ENCODE results near the gene CLDN6. TPM values are rescaled to one million over a fixed set of nuclear protein-coding genes. Genes with fewer than 3 reads are reported as not detected.

CLDN6 gene
- total RNA-seq, 1 experiment from 2014 or later, result 0.49 TPM

- Histone ChIP-seq H3K9me3 (ENCODE audit: control insufficient read depth in 1 of 2, insufficient read depth in 1 of 2, low read depth in 1 of 2, low read length in 2 of 2) (no peaks in the 10 kb centered on the region), H3K36me3 (ENCODE audit: control insufficient read depth in 1 of 2, insufficient read depth in 2 of 2, low read length in 2 of 2) (no peaks in the 10 kb centered on the region), H2AFZ (ENCODE audit: low read depth, low read length, poor library complexity, severe bottlenecking) (no peak overlapping the region), H3K4me1 (ENCODE audit: control insufficient read depth in 1 of 2, insufficient read depth in 2 of 2, low read length in 2 of 2) (peaks cover 0 to 22% of the 10 kb centered on the region in 2 experiments; a peak in 3 of 4 replicates), H4K20me1 (ENCODE audit: insufficient read depth) (no peaks in the 10 kb centered on the region), H3K4me3 (replicated peaks in 1 of 2; ENCODE audit: low read depth in 1 of 2, low read length in 2 of 2) (peak overlapping the region; percentile 81 to 87), H3K27me3 (ENCODE audit: insufficient read depth, low read length) (no peaks in the 10 kb centered on the region), H3K79me2 (ENCODE audit: insufficient read depth, low read length) (no peaks in the 10 kb centered on the region), H3K9ac (ENCODE audit: low read length) (peak overlapping the region; percentile 95), H3K27ac (ENCODE audit: low read depth, low read length) (peak overlapping the region; percentile 84), H3K9me2 (ENCODE audit: insufficient read depth) (no peaks in the 10 kb centered on the region), H3K4me2 (ENCODE audit: low read length) (peak overlapping the region; percentile 95)
- POLR2A ChIA-PET, result interaction anchor here (1.4 to 1.7 kb wide), 2 partner anchors 12 to 69 kb away, joined by 6 read pairs; no protein-coding TSS in a partner anchor
- no peak for DNase-seq (ENCODE audit: low read depth, low spot score)
- TSS peak; percentile 64 for BruUV-seq (replicated peaks)
- RAD21 ChIA-PET (ENCODE audit: low non-redundant PET in 1 of 2, low total read pairs in 2 of 2, uncharacterized antibody in 2 of 2, unreplicated experiment in 2 of 2), result no interaction called here
- TF ChIP-seq ZNF274 (IDR thresholded peaks at IDR 0.05; ENCODE audit: low read depth, low read length) (no peak), YY1 (IDR thresholded peaks at IDR 0.05; ENCODE audit: extremely low read depth, insufficient replicate concordance, low read depth, low read length) (no peak), POLR2A (IDR thresholded peaks at IDR 0.05; ENCODE audit: borderline replicate concordance, extremely low read depth, insufficient read depth, insufficient read length) (no peak), SIN3A (IDR thresholded peaks at IDR 0.05; ENCODE audit: low read depth) (no peak), REST (IDR thresholded peaks at IDR 0.05; ENCODE audit: low read depth) (no peak), EZH2phosphoT487 (IDR thresholded peaks at IDR 0.05; ENCODE audit: borderline replicate concordance) (no peak)
- intact Hi-C loops (cut with micrococcal nuclease), result loop anchor here (2.0 to 10.0 kb wide), 2 partner anchors 69 to 115 kb away; no protein-coding TSS in a partner anchor
- no peak for ATAC-seq
- CTCF ChIA-PET, result interaction anchor here (1.1 to 2.5 kb wide), 7 partner anchors 11 to 112 kb away, joined by 5 to 16 read pairs (median 9); no protein-coding TSS in a partner anchor
Observed at GRCh38 chr16:3059723-3060242, 41.8 kb upstream of the CLDN6 start.

Measured in HCT116 (cell line).